GM11168 (cell line): ENCODE results near the gene SUCLG2.

Experiments
- in situ Hi-C: fragments of 300-500 bp; cut with MboI; formaldehyde crosslinking; loops from one replicate; pipeline ENCODE4 v1.12.0; 2022; ENCODE audit warnings: low sequenced_read_pairs; ENCODE audit not compliant: unreplicated experiment

Gene SUCLG2

GRCh38 chr3:67650084-67650483, 4.3 kb downstream of the SUCLG2 start:
- in situ Hi-C loops = no loop called here

- in situ Hi-C loops = no loop called here
Measured at GRCh38 chr3:67649681-67650080, 4.7 kb downstream of the SUCLG2 start.

GRCh38 chr3:67648701-67649100, 5.7 kb downstream of the SUCLG2 start:
- in situ Hi-C loops = no loop called here

DNA sequence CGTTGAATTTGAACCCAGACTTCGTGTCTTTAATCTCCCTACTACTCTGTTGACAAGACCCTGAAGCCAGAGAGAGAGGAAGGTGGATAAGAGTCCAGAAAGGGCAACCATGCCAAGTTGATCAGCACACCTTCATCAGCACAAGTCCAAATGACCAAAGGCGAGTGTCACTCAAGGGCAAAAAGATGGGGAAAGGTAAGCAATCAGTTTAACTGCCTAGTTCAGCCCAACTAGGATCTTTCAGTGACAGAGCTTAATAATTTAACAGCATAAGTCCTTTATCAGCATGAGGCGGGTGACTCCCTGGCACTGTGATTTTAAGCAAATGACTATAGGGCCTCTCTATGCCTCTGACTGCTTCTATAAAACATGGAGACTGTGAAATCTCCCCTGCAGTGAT, 6.2 kb downstream of the SUCLG2 start:
- in situ Hi-C loops = no loop called here

GRCh38 chr3:67647390-67647878, 7.0 kb downstream of the SUCLG2 start:
- in situ Hi-C loops = no loop called here

DNA sequence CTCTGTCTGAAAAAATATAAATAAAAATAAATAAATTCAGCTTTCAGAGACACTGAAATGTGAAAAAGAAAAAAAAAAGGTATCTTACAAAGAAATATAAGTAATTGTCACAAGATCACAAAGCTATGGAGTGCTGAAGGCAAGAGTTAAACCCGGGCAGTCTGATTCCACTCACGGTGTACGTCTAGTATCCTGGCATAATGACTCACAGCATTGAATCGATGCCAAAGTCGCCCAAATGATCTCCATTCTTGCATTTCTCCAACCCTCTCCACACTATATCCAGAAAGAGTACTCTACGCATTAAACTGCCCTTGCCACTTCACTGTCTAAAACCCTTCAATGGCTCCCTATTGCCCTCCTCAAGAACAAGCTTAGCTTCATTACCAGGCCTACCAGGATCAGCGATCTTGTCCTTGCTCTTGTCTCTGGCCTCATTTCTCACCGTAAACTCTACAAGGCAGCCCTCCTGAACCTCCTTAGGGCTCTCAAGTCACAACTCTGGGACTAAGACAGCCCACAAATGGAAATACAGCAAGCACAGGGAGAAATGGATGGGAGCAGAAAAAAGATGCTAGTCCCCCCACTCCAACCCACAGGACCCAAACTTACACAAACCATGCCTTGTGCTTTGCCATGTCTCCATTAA, 7.7 kb downstream of the SUCLG2 start:
- in situ Hi-C loops = no loop called here

GRCh38 chr3:67644827-67645226, 9.6 kb downstream of the SUCLG2 start:
- in situ Hi-C loops = no loop called here

GRCh38 chr3:67642734-67643133, 11.7 kb downstream of the SUCLG2 start:
- in situ Hi-C loops = no loop called here

- in situ Hi-C loops = no loop called here
Measured at GRCh38 chr3:67642190-67642589, 12.2 kb downstream of the SUCLG2 start.

DNA sequence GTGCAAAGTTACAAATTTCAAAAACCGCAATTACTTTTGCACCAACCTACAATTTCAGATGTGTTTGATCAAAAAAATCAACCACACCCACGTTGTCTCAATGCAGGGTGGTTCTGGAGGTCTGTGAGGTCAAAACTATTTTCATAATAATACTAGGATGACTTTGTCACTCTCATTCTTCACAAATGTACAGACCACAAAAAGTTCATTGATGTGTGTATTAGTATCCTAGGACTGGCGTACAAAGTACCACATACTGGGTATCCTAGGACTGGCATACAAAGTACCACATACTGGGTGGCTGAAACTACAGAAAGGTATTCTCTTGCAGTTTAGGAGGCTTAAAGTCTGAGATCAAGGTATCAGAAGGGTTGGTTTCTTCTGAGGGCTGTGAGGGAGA, 13.0 kb downstream of the SUCLG2 start:
- in situ Hi-C loops = no loop called here

DNA sequence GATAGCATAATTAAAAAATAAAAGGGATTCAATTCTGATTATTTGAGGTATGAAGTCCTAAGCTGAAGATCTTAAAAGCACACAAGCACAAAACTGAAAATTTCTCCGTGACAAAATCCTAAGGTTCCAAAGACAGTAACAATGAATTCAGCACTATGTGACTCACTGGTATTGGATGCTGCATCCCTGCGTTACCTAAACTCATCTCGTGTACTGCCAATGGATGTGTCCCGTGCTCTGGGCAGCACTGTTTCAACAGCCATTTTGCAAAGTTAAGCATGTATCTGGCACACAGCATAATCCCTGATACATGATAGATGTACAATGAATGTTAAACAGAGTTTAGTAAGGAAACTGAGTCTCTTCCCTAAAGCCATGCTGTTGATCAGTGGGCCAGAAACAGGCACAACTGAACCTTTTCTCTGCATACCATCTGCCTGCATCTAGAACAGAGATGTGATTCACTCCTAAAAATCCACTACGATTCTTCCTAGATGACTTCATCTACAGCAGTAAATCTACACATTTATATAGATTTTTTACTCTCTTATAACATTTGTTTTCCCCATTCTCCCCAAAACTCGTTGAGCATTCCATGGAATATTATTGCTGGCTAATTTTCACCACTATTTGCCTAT, 14.3 kb downstream of the SUCLG2 start:
- in situ Hi-C loops = no loop called here

DNA sequence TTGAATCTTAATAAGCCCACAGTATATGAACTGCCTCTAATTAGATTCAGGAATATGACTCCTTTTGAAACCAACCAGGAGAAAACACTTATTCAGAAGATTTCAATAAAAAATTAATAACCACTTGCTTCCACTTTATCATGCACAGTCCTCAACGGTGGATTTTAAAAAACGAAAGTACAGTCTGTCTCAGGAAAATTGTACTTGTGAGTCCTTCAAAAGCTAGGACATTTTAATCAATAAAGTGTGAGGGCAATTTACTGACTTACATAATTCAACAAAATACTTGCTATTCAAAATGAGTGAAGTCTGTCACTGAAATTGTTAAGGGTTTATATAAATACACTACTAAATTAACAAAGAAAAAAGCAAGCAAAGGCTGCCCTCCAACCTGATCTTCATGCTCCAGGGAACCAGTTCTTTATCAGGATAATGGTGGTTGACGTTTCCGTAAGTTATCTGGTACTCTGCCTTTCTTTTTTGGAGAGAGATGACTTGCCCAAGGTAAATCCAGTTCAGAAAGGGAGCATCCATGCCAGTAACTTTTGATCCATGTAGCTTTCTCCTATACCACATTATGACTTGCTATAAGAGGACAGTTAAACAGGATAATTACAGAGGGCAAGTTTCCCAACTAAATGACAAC, 17.0 kb downstream of the SUCLG2 start:
- in situ Hi-C loops = no loop called here

GRCh38 chr3:67635806-67636205, 18.6 kb downstream of the SUCLG2 start:
- in situ Hi-C loops = no loop called here

GRCh38 chr3:67635257-67635656, 19.2 kb downstream of the SUCLG2 start:
- in situ Hi-C loops = no loop called here

GRCh38 chr3:67630666-67631362, 23.6 kb downstream of the SUCLG2 start:
- in situ Hi-C loops = no loop called here

- in situ Hi-C loops = no loop called here
Measured at GRCh38 chr3:67624687-67625086, 29.7 kb downstream of the SUCLG2 start.

- in situ Hi-C loops = no loop called here
Measured at GRCh38 chr3:67624078-67624477, 30.3 kb downstream of the SUCLG2 start.

DNA sequence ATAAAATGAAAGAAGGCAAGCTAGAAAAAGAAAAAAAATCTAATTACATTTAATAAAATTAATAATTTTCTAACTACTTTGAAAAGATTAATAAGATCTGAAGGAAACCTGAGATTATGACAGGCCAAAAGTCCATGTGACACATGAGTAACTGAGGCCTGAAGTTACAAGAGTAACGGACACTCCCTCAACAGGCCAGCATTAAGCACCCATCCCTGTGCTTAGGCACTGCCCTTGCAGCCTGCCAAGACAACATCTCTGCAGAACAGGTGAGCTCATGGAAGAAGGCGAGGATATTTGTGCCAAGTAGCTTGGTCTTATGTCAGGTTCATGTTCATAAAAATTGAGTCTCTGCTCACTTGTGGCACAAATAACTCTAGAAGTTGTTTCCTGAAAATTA, 31.8 kb downstream of the SUCLG2 start:
- in situ Hi-C loops = no loop called here

- in situ Hi-C loops = no loop called here
Measured at GRCh38 chr3:67620869-67621268, 33.5 kb downstream of the SUCLG2 start.

DNA sequence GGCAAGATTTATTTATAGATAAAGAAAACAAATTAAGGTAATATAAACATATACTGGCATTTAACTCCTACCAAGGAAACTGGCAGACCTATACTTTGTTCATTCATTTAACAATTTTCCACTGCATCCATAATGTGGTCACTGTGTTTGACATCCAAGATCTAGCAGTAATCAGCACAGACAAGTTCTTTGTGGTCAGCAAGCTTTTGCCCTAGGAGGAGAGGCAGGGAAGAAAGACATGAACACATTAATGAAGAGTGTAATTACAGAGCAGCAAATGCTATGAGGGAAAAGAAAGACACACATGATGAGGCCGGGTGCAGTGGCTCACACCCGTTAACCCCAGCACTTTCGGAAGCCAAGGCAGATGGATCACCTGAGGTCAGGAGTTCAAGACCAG, 34.4 kb downstream of the SUCLG2 start:
- in situ Hi-C loops = no loop called here

GRCh38 chr3:67617518-67617917, 36.9 kb downstream of the SUCLG2 start:
- in situ Hi-C loops = no loop called here
